ENCODE results near the gene PIK3R5. TPM values are rescaled to one million over a fixed set of nuclear protein-coding genes. Genes with fewer than 3 reads are reported as not detected.

PIK3R5 gene
- polyA plus RNA-seq, 3 donors: 0.51 to 1.1 (median 1.1) TPM

- no peak for DNase-seq (ENCODE audit: low read depth in 3 of 3, low spot score in 2 of 3)
Measured at GRCh38 chr17:8838551-8839095, 126.9 kb downstream of the PIK3R5 start.

DNA sequence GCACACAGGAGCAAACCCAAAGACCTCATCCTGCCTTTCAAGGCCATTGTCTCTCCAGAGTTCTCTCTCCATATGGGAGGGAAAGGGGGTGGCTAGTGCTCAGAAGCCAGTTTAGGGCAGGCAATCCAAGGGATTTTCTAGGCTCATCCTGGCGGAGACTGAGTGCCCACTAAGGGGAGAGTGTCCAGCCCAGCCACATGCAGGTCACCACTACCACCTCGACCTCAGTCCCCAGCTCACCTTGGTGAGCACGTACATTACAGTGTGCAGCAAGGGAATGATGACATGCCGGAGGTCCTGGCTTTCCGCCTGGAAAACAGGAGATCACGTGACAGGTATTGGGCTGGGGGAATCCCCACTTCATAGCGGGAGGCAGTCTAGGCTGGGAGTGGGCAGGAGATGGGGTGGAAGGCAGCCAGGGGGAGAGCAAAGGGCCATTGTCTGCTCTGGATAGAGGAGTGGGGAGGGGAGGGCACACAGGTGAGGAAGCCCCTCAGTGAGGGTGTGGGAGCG is 127.9 kb downstream of the PIK3R5 start:
- DNase-seq (ENCODE audit: low read depth in 3 of 3, low spot score in 2 of 3): no peak

- no peak for DNase-seq (ENCODE audit: low read depth in 3 of 3, low spot score in 2 of 3)
Measured at GRCh38 chr17:8836821-8837562, 128.5 kb downstream of the PIK3R5 start.

- DNase-seq (ENCODE audit: low read depth in 3 of 3, low spot score in 2 of 3): no peak
Measured at GRCh38 chr17:8835631-8836364, 129.7 kb downstream of the PIK3R5 start.

DNA sequence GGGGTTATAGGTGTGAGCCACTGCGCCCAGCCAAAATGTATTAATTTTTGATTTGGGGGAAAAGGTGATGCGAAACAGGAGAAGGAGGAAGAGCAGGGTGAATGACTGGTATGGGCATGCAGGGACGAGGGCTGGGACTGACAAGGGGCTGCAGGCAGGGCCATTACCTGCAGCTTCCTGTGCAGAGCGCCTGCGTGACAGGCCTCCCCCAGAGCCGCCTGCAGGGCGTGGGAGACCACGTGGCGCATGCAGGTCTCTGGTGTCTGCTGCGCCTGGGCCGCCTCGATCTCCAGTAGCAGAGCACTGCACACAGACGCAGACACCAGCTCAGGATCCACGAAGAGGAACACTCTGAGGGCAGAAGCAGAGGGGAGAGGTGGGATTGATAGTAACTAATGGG is 130.4 kb downstream of the PIK3R5 start:
- no peak for DNase-seq (ENCODE audit: low read depth in 3 of 3, low spot score in 2 of 3)

DNA sequence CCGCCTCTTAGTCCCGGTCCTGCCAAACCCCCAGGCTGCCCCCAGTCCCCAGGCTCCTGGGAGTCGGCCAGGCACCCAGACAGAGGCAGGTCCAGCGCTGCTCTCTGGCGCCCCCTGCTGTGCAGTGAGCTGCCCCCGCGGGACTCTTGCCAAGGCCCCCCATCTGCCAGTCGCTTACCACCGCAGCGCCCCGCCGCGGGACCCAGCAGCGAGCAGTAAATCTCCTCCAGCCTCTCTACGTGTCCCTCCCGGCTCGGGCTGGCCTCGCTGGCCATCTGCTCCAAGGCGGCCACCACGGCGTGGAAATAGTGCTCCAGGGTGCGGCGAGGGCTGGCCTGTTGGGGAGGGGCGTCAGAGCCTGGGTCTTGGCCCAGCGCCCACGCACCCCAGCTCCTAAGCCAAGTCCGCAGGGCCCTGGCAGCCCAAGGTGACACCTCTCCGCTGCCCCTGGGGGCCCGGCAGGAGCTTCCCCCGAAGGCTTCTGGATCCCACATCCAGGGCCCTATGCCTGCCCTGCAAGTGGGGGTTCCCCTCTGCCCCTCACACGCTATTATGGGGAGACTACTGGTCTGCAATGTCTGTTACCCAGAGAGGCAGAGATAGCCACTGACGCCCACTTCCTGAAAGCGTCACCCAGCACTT is 132.7 kb downstream of the PIK3R5 start:
- DNase-seq (ENCODE audit: low read depth in 3 of 3, low spot score in 2 of 3): no peak

DNA sequence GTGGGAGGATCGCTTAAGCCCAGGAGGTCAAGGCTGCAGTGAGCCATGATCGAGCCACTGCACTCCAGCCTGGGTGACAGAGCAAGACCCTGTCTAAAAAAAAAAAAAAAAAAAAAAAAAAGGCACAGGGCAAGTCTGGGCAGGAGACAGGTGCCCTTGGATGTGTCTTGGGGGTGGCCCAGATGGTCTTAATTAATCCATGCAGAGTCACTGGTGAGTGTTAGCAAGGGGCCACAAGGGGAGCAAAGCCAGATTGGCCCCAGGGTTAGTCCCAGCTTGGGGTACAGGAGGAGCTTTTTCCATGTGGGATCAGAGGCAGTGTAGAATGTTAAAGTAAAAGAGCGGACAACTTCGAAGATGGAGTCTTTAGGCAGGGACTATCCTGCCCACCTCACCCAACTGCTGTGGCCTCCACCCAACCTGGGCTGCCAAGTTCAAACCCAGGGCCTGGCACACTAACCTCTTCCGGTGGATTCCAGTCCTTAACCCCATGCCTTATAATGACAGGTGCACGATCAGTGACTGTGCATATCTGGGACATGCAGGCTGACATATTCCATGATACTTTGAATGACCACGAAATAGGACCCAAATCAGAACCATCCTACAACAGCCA is 134.2 kb downstream of the PIK3R5 start:
- no peak for DNase-seq (ENCODE audit: low read depth in 3 of 3, low spot score in 2 of 3)

- no peak for DNase-seq (ENCODE audit: low read depth in 3 of 3, low spot score in 2 of 3)
Measured at GRCh38 chr17:8830141-8830540, 135.4 kb downstream of the PIK3R5 start.

DNA sequence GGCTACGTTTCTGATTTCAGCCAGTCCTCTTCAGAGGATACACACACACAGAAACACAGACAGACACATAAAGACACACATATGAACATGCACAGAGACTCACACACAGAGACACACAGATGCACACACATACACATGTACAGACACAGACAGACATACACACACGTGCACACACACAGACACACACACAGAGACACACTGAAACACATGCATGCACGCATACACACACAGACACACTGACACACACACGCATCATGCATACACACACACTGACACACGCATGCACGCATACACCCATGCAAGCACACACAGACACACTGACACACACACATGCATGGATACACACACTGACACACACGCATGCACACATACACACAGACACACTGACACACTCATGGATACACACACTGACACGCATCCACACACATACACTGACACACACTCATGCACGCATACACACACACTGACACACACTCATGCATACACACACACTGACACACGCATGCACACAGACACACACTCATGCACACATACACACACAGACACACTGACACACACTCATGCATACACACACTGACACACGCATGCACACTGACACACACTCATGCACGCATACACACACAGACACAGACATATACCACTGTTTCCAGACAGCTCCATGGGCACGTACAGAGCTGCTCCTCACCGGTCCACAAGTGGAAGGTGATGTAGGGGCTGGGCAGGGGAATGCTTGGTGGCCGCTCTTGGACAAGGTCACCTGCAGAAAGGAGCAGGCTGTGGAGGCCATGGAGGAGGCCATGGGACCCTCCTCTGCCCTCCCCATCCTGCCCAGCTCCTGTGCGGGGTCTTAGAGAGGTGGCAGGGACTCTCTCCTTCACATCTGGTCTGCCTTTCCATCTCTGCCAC is 136.2 kb downstream of the PIK3R5 start:
- no peak for DNase-seq (ENCODE audit: low read depth in 3 of 3, low spot score in 2 of 3)

Other genes starting within 250 kb of the PIK3R5 start
- under 1 TPM; 0.31 to 0.60 (median 0.35) TPM for gene CCDC42, start 220.9 kb downstream of the PIK3R5 start, polyA plus RNA-seq (ENCODE audit: insufficient read length in 3 of 3)
- under 1 TPM in 1 of 3 donors, not detected in 2; 0.27 TPM for gene SPDYE4, start 207.2 kb downstream of the PIK3R5 start, polyA plus RNA-seq (ENCODE audit: insufficient read length in 3 of 3)
- gene MFSD6L, start 166.3 kb downstream of the PIK3R5 start, polyA plus RNA-seq (ENCODE audit: insufficient read length in 3 of 3): 1 to 10 TPM; 3.0 to 3.9 (median 3.5) TPM
- 1 to 10 TPM; 1.1 to 1.2 (median 1.2) TPM for gene PIK3R6, start 98.0 kb downstream of the PIK3R5 start, polyA plus RNA-seq (ENCODE audit: insufficient read length in 3 of 3)
- gene NTN1, start 55.8 kb upstream of the PIK3R5 start, polyA plus RNA-seq (ENCODE audit: insufficient read length in 3 of 3): 1 to 10 TPM; 1.5 to 3.3 (median 2.6) TPM